Activated CD4-positive, alpha-beta memory T cell treated with anti-CD3 and anti-CD28 coated beads, Interleukin-2, amount 10 ng/mL, durations not matched to agents 7 days and 5 days (primary cell): ENCODE data around the gene CRACDL. TPM values are rescaled to one million over a fixed set of nuclear protein-coding genes. Genes with fewer than 3 reads are reported as not detected.

ENCODE experiments used
- CTCF ChIA-PET: fragments of 350-600 bp; sonication (Branson Sonifier 250); formaldehyde crosslinking; loops from one replicate; lab custom pipeline; 2021; ENCODE audit warnings: antibody characterized with exemption, inconsistent platforms; lab: Charles Lee
- POLR2A ChIA-PET: fragments of 350-600 bp; sonication (Branson Sonifier 250); formaldehyde crosslinking; loops from one replicate; lab custom pipeline; 2021; ENCODE audit warnings: antibody characterized with exemption; lab: Charles Lee
- DNase-seq: peaks from one replicate; pipeline ENCODE4 v3.0.0-alpha.2; 2020
- H3K27ac Mint-ChIP-seq: one replicate; pipeline ENCODE4 v1.8.0; 2021; ENCODE audit warnings: mild to moderate bottlenecking, mixed read lengths
- H3K27me3 Mint-ChIP-seq: one replicate; pipeline ENCODE4 v1.8.0; 2021; ENCODE audit warnings: mixed read lengths
- H3K36me3 Mint-ChIP-seq: one replicate; pipeline ENCODE4 v1.8.0; 2021; ENCODE audit warnings: low read depth, mixed read lengths
- H3K4me1 Mint-ChIP-seq: one replicate; pipeline ENCODE4 v1.8.0; 2021; ENCODE audit warnings: mixed read lengths
- H3K4me3 Mint-ChIP-seq: one replicate; pipeline ENCODE4 v1.8.0; 2021; ENCODE audit warnings: mild to moderate bottlenecking, mixed read lengths
- H3K9me3 Mint-ChIP-seq: one replicate; pipeline ENCODE4 v1.8.0; 2021; ENCODE audit warnings: mixed read lengths
- total RNA-seq, 2 experiments: library from RNA; stranded (reverse); gene quantifications; one replicate each; pipeline ENCODE4 v1.2.3, GENCODE V29; 2021

The CRACDL gene
- total RNA-seq, 2 experiments from 2014 or later: 0.18 to 0.20 TPM

GRCh38 chr2:98827625-98828368 lies 108.2 kb downstream of the CRACDL start:
- Mint-ChIP-seq H3K9me3 (no peaks in the 10 kb centered on the region), H3K4me3 (no peak overlapping the region), H3K27me3 (peaks cover 14% of the 10 kb centered on the region), H3K27ac (no peak overlapping the region), H3K36me3 (peaks cover 2% of the 10 kb centered on the region), H3K4me1 (peaks cover 52% of the 10 kb centered on the region)
- ChIA-PET POLR2A (interaction anchor here (0.9 to 2.5 kb wide), 5 partner anchors 57 to 193 kb away, joined by 3 to 9 read pairs (median 7); partner anchors contain the start of gene MGAT4A), CTCF (interaction anchor here (0.7 to 1.2 kb wide), 3 partner anchors 97 to 178 kb away, joined by 3 to 4 read pairs (median 3); partner anchors contain the start of gene MGAT4A)
- no peak for DNase-seq

GRCh38 chr2:98826856-98827255 lies 109.2 kb downstream of the CRACDL start:
- Mint-ChIP-seq H3K9me3 (no peaks in the 10 kb centered on the region), H3K4me1 (peaks cover 46% of the 10 kb centered on the region), H3K27me3 (peaks cover 14% of the 10 kb centered on the region), H3K27ac (no peak overlapping the region), H3K4me3 (no peak overlapping the region), H3K36me3 (peaks cover 2% of the 10 kb centered on the region)
- CTCF ChIA-PET: interaction anchor here (0.7 to 1.2 kb wide), 3 partner anchors 96 to 177 kb away, joined by 3 to 4 read pairs (median 3); partner anchors contain the start of gene MGAT4A
- DNase-seq: no peak
- POLR2A ChIA-PET: interaction anchor here (1.6 to 2.1 kb wide), 2 partner anchors 54 to 192 kb away, joined by 5 to 6 read pairs; no protein-coding TSS in a partner anchor

- peaks cover 2% of the 10 kb centered on the region for H3K36me3 Mint-ChIP-seq
- ChIA-PET CTCF (interaction anchor here (0.6 to 0.9 kb wide), 2 partner anchors 176 to 332 kb away, joined by 3 to 4 read pairs; no protein-coding TSS in a partner anchor), POLR2A (interaction anchor here (2.1 kb wide), 1 partner anchor 53 kb away, joined by 5 read pairs; no protein-coding TSS in a partner anchor)
- H3K27me3 Mint-ChIP-seq: peaks cover 17% of the 10 kb centered on the region
- H3K4me3 Mint-ChIP-seq: no peak overlapping the region
- no peaks in the 10 kb centered on the region for H3K9me3 Mint-ChIP-seq
- H3K27ac Mint-ChIP-seq: no peak overlapping the region
- DNase-seq: no peak
- H3K4me1 Mint-ChIP-seq: peaks cover 43% of the 10 kb centered on the region
Observed at GRCh38 chr2:98825858-98826257, 110.2 kb downstream of the CRACDL start.

DNA sequence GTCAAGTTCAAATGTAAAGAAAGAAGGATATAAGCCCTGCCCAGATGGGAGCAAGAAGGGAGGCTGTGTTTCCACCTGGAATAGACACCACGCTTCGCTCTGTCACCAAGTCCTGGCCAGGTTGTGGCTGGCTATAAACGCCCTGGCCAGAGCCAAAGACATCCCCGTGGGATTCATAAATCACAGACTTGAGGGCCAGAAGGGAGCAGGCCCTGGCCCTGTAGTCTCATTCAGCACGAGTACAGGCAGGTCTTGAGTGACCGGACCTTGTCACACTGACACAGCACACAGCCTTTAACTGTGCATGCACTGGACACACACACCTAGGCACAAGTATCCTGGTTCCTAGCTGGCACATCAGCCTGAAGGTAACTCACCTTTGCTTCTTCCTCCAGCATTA lies 110.6 kb downstream of the CRACDL start:
- POLR2A ChIA-PET: interaction anchor here (2.1 kb wide), 1 partner anchor 53 kb away, joined by 5 read pairs; no protein-coding TSS in a partner anchor

DNA sequence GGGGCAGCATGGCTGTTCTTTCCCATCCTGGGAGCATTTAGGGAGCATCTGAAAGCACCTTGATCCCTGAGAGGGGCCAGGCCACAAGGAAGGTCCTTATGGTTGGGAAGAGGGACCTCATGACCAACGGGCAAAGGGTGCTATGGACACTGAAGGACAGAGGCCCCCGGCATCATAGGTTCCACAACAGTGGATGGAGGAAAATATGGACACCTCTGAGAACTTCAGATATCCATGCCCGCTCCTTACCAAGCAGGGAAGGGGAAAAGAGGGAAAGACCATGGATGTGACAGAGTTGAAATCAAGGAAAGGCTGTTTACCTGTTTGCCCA lies 111.0 kb downstream of the CRACDL start:
- ChIA-PET POLR2A (interaction anchor here (0.9 to 2.1 kb wide), 2 partner anchors 52 to 88 kb away, joined by 3 to 5 read pairs; no protein-coding TSS in a partner anchor), CTCF (no interaction called here)
- Mint-ChIP-seq H3K27me3 (peaks cover 17% of the 10 kb centered on the region), H3K4me3 (no peak overlapping the region), H3K9me3 (no peaks in the 10 kb centered on the region), H3K4me1 (peaks cover 37% of the 10 kb centered on the region), H3K27ac (no peak overlapping the region), H3K36me3 (peaks cover 2% of the 10 kb centered on the region)
- DNase-seq: no peak

More for the DNA sequence above, 110.6 kb downstream of the CRACDL start:
- Mint-ChIP-seq H3K4me1 (peaks cover 40% of the 10 kb centered on the region), H3K9me3 (no peaks in the 10 kb centered on the region), H3K27ac (no peak overlapping the region), H3K27me3 (peaks cover 17% of the 10 kb centered on the region), H3K36me3 (peaks cover 2% of the 10 kb centered on the region), H3K4me3 (no peak overlapping the region)
- CTCF ChIA-PET: interaction anchor here (0.6 to 0.9 kb wide), 2 partner anchors 176 to 332 kb away, joined by 3 to 4 read pairs; no protein-coding TSS in a partner anchor
- no peak for DNase-seq

GRCh38 chr2:98824256-98825019 lies 111.6 kb downstream of the CRACDL start:
- H3K4me3 Mint-ChIP-seq: no peak overlapping the region
- peaks cover 32% of the 10 kb centered on the region for H3K4me1 Mint-ChIP-seq
- peaks cover 2% of the 10 kb centered on the region for H3K36me3 Mint-ChIP-seq
- H3K27me3 Mint-ChIP-seq: peaks cover 18% of the 10 kb centered on the region
- no peak overlapping the region for H3K27ac Mint-ChIP-seq
- ChIA-PET CTCF (interaction anchor here (1.0 to 1.5 kb wide), 4 partner anchors 10 to 185 kb away, joined by 3 to 7 read pairs (median 4); no protein-coding TSS in a partner anchor), POLR2A (interaction anchor here (0.9 to 1.8 kb wide), 3 partner anchors 66 to 94 kb away, joined by 3 to 4 read pairs (median 3); partner anchors contain the start of gene MGAT4A)
- no peak for DNase-seq
- H3K9me3 Mint-ChIP-seq: no peaks in the 10 kb centered on the region

DNA sequence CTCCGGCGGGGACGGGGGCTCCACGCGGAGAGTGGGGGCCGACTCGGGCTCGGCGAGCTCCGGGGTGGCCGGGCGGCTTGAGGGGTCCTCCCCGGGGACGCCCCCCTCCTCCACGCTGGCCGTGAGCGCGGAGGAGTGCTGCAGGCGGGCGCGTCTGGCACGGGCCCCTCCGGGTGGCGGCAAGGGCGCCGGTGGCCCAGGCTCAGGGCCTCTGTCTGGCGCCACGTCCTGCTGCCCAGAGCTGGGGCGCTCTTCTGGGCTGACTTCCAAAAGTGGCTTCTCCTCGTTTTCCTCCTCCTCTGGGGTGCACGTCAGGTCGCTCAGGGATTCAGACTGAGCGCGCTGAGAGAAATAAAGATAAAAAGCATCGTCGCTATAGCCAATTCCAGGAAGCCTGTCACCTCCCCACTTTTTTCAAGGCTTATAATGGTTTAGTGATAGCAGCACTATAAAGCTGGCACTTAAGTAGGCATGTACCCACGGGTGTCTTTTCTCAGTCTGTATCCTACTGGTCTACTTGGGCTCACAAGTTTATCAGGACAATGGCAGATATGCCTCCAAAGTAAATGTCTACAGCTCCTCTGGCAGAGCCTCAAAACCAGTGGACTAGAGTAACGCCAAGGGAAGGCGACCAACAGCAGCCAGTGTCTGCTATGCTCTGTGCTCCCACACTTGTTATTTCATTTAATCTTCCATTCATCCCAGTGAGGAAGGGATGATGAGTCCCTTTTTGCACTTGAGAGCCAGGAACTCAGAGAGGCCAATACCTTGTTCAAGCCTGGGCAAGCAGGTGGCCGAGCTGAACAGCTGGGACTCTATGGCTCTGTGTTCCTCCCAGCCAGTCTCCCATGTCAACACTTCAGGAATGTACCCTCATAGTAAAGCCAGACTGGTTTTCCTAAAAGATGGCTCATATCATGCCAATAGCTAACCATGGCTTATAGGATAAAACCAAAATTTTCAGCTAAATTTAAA lies 112.5 kb downstream of the CRACDL start:
- ChIA-PET POLR2A (interaction anchor here (0.9 to 3.6 kb wide), 6 partner anchors 16 to 163 kb away, joined by 3 to 23 read pairs (median 4); partner anchors contain the start of gene MGAT4A), CTCF (interaction anchor here (1.0 to 1.5 kb wide), 7 partner anchors 9 to 184 kb away, joined by 3 to 7 read pairs (median 4); no protein-coding TSS in a partner anchor)
- Mint-ChIP-seq H3K4me3 (peak overlapping the region; percentile 75), H3K4me1 (peaks cover 22% of the 10 kb centered on the region), H3K36me3 (peaks cover 2% of the 10 kb centered on the region), H3K27me3 (peaks cover 19% of the 10 kb centered on the region), H3K9me3 (no peaks in the 10 kb centered on the region), H3K27ac (no peak overlapping the region)
- DNase-seq: no peak

DNA sequence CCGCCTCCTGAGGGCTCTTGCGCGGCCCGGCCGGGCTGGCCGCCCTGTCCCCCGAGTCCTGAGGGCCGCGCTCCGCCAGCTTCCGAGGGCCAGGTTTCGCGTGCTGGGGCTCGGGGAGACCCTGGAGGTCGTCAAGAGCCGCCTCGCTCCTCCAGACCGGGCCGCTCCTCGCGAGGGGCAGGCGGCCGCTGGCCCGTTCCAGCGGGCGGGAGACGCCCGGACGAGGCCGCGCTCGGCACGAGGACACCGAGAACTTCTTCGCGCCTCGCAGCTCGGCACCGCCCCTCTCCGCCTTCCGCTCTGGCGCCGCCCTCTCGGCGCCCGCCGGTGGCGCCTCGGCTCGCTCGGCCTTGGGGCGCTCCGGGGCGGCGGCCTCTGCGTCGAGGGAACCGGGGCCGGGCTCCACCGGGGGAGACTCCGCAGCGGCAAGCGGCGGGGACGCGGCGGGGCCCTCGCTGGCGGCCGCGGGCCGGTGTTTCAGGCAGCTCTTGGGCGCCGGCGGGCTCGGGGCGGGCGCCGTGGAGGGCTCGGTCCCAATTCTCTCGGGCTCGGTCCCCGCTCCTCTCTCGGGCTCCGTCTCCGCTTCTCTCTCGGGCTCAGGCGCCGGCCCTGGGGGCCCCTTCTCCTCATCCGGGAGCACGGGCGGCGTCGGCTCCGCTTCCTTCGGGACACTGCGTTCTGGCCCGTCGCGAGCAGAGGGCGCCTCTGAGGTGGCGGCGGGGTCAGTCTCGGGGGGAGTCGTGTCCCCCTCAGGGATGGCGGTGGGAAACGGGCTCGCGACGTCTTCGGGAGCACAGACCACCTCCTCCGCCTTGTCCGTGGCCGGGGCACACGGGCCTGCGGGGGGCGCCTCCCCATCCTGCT lies 113.5 kb downstream of the CRACDL start:
- CTCF ChIA-PET: interaction anchor here (1.0 to 3.6 kb wide), 8 partner anchors 8 to 173 kb away, joined by 3 to 13 read pairs (median 4); no protein-coding TSS in a partner anchor
- Mint-ChIP-seq H3K9me3 (no peaks in the 10 kb centered on the region), H3K4me1 (peaks cover 12% of the 10 kb centered on the region), H3K36me3 (peaks cover 2% of the 10 kb centered on the region), H3K4me3 (peak overlapping the region; percentile 52), H3K27ac (no peak overlapping the region), H3K27me3 (peaks cover 19% of the 10 kb centered on the region)
- POLR2A ChIA-PET: interaction anchor here (0.7 to 3.6 kb wide), 10 partner anchors 15 to 214 kb away, joined by 3 to 23 read pairs (median 4); partner anchors contain the start of gene MGAT4A
- DNase-seq: peak; percentile 68

DNA sequence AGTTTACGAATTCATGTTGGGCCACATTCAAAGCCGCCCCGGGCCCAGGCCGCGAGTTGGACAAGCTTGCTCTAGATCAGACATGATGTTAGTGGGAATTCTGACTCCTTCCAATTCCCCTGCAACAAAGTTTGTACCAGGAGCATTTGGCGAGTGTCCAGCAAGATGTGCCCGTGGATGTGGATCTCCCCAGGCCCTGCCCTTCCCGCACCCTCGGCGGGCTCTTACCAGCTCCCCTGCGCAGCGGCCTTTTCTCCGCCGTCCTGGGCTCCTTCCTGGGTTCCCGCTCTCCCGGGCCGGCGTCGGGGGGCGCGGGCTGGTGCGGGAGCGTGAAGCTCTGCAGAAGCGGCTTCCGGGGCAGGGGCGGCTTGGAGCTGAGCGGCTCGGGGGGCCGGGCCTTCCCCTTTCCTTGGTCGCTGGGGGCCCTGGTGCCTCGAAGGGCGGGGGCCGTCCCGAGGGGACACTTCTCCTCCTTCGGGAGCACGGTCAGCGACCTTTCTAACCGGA lies 114.3 kb downstream of the CRACDL start:
- POLR2A ChIA-PET: interaction anchor here (0.7 to 3.6 kb wide), 9 partner anchors 15 to 213 kb away, joined by 3 to 23 read pairs (median 5); partner anchors contain the start of gene MGAT4A
- no peak for DNase-seq
- H3K36me3 Mint-ChIP-seq: peaks cover 2% of the 10 kb centered on the region
- CTCF ChIA-PET: interaction anchor here (1.0 to 3.6 kb wide), 9 partner anchors 25 to 172 kb away, joined by 3 to 13 read pairs (median 4); no protein-coding TSS in a partner anchor
- H3K27me3 Mint-ChIP-seq: peaks cover 22% of the 10 kb centered on the region
- H3K4me3 Mint-ChIP-seq: peak overlapping the region; percentile 25
- H3K9me3 Mint-ChIP-seq: no peaks in the 10 kb centered on the region
- no peak overlapping the region for H3K27ac Mint-ChIP-seq
- peaks cover 11% of the 10 kb centered on the region for H3K4me1 Mint-ChIP-seq

GRCh38 chr2:98819231-98819766 lies 116.7 kb downstream of the CRACDL start:
- Mint-ChIP-seq H3K27ac (no peak overlapping the region), H3K9me3 (no peaks in the 10 kb centered on the region), H3K36me3 (peaks cover 2% of the 10 kb centered on the region), H3K27me3 (peaks cover 31% of the 10 kb centered on the region), H3K4me1 (peaks cover 7% of the 10 kb centered on the region), H3K4me3 (no peak overlapping the region)
- no peak for DNase-seq
- CTCF ChIA-PET: interaction anchor here (0.7 to 3.6 kb wide), 3 partner anchors 10 to 174 kb away, joined by 3 to 13 read pairs (median 3); no protein-coding TSS in a partner anchor
- POLR2A ChIA-PET: interaction anchor here (1.4 kb wide), 1 partner anchor 11 kb away, joined by 3 read pairs; no protein-coding TSS in a partner anchor
